HG03571 (cell line): ENCODE results near the gene GPR55.
"Not testable (repeated sequence)": the region's sequence is repeated elsewhere in the genome, so short reads cannot be mapped to it uniquely, and the experiment has no call there.

Experiments
- ATAC-seq: cut with Tn5 transposase; IDR thresholded peaks from one replicate; pipeline ENCODE4 v1.9.1; 2021; ENCODE audit not compliant: unreplicated experiment

GPR55 gene

GRCh38 chr2:230951396-230951795, 26.4 kb upstream of the GPR55 start:
- no peak for ATAC-seq

DNA sequence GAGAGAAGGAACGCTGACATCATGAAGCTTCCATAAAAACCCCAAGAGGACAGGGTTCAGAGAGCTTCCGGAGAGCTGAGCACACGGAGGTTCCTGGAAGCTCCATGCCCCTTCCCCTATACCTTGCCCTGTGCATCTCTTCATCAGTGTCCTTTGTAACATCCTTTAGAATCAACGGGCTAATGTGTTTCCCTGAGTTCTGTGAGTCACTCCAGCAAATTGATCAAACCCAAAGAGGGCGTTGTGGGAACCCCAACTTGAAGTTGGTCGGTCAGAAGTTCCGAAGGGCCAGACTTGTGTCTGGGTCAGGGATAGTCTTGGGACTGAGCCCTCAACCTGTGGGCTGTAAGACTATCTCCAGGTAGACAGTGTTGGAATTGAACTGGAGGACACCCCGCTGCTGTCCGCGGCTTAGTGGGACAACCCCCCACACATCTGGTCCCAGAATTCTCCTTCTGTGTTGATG, 25.9 kb upstream of the GPR55 start:
- no peak for ATAC-seq

- peak; percentile 59 for ATAC-seq
These were observed 25.2 kb upstream of the GPR55 start for GRCh38 chr2:230949966-230950873.

GRCh38 chr2:230947908-230948365, 22.9 kb upstream of the GPR55 start:
- no peak for ATAC-seq

DNA sequence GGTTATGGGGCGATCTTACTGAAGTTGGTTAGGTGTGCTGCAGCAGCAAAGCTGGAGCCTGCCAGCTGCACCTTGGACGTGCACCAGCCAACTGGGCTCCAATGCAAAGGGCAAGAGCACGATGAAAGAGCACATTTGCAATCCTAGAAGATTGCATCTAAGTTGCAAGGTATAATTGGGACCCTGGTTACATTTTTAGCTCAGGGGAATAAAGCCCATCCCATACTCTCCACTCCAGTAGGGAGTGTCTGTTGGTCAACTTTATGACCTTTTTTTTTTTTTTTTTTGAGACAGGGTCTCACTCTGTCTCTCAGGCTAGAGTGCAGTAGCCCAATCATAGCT, 22.2 kb upstream of the GPR55 start:
- ATAC-seq: no peak

GRCh38 chr2:230946429-230947234, 21.6 kb upstream of the GPR55 start:
- no peak for ATAC-seq

GRCh38 chr2:230944757-230945372, 19.8 kb upstream of the GPR55 start:
- ATAC-seq: no peak

DNA sequence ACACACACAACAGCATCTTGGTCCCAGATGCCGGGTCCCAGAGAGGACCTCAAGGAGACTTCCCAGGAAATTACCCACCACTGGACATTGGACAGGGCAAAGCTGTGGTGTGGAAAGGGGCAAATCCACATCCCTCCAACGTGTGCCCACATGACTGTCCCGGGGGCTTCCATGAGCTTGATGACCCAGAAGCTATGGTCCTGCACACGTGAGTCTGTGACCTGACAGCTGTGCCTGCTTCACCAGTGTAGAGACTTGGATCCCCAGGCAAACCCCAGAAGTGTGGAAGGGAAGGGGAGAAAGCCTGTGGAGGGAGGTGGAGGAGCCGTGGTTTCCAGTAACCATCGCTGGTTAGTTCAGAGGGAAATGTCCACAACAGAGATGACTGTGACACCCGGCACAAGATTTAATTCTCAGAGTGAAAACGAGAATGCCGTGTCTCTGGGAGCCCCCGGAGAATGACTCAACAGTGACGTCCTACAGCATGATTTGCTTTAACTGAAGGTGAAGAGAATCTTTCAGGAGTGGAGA, 19.1 kb upstream of the GPR55 start:
- peak; percentile 47 for ATAC-seq

DNA sequence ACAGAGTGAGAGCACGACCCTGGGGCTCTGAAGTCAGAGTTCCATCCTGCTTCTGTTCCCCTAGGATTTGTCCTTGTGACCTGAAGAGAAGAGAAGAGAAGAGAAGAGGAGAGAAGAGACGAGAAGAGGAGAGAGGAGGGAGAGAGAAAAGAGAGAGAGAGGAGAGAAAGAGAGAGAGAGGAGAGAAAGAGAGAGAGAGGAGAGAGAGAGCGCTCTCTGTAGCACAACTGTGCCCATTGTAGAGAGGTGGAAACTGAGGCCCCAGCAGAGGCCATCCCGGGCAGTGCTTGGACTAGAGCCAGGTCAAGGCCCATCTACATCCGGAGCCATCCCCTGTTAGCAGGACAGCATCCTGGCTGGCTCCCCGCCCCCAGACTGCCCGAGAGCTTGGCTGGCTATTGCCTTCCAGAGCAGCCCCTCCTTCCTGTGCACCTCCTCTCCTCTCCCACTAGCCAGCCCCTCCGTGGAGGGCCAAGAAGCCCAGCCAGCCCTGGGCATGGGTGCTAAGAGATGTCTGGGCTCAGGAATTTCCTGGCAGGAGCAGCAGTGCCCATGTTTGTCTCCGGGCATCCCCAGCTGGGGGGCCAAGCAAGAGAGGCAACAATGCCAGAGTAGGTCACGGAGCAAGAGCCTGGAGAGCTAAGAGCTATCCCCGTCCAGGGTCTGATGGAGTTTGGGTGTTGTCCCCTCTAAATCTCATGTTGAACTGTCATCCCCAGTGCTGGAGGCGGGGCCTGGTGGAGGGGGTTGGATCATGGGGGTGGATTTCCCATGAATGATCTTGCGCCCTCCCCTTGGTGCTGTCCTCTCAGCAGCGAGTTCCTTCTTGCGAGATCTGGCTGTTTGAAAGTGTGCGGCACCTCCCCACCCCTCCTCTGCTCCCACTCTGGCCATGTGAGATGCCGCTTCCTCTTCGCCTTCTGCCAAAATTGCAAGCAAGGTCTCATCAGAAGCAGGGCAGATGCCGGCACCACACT, 18.2 kb upstream of the GPR55 start:
- ATAC-seq: peak; percentile 57

GRCh38 chr2:230942371-230942770, 17.3 kb upstream of the GPR55 start:
- no peak for ATAC-seq

DNA sequence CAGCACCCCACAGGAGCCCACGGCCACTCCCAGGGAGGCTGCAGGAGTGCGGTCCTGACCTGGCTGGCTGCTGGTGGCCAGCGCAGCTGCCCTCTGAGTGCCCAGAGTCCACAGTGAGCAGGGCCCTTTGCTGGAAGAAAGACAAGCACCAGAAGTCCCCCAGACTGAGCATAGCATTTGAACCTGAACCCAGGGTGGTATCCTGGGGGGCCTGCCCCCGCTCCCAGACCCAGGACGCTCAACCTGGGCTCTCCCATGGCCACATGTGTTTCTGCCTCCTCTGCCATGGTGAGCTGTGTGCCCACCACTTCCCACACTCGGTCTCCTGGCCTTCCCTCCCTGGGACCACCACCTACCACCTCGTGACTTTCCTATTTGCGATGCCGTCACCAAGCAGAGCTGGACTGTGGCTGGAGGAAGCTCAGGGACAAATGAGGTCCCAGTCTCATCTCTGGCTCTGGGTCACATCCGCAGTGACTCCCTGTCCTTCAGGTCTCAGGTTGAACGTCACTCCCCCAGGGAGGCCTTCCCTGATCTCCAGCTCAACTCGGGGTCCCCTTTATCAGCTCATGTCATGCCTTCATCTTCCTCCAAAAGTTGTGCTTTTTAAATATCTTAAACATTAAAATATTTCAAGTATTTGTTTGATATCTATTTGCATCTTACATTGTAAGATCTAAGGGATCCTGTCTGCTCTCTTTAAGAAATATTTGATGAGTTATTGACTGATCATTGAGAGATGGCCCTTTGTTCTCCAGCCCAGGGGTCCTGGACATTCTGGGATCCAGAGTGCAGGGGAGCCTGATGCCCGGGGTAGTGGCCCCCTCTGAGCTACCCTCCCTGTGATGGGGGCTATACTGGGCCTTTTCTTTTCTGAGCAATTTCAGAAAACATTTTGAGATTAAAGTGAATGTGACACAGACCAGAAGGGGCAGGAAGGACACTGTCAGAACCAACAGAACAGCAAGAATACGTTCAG, 16.4 kb upstream of the GPR55 start:
- ATAC-seq: no peak

- ATAC-seq: no peak
These were observed 15.4 kb upstream of the GPR55 start for GRCh38 chr2:230940471-230940815.

GRCh38 chr2:230939691-230940470, 14.8 kb upstream of the GPR55 start:
- ATAC-seq: no peak

- ATAC-seq: no peak
These were observed 14.1 kb upstream of the GPR55 start for GRCh38 chr2:230939066-230939591.

DNA sequence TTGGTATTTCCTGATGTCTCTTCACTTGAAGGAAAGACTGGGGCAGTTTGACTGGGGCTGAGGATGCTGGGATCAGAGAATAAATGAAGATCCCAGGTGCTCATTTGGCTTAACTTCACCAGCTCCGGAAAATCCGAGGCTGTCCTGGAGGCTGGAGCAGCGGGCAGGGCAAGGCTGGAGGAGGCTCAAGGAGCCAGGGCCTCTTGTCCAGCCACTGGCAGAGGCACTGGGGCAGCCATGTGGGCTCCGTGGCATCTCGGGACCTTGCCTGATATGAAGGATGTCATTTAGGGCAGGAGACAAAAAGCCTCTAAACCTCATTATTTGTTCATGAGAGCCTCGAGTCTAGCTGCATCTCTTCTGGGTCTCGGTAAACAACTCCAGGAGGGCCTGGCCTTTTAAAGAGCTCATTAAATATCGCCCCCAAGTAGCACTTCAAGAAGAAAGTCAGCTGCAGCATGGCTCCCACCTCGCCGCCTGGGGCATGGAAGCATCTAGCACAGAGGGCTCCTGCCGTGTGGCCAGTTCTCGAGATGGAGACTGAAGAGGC, 13.5 kb upstream of the GPR55 start:
- ATAC-seq: no peak

DNA sequence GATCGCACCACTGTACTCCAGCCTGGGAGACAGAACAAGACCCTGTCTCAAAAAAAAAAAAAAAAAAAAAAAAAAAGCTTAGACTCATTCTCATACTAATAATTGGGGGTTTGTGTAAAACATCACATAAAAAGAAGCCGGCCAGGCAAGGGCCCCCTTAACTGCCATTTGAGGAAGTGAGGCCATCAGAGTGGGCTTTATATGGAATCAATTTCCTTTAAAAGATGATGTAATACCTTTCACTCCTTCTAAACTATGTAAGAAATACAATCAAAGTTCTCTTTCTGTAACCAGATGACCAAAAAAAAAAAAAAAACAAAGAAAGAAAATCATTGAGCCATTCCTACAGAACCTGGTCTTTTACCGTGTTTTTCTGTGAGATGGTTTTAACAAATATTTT, 13.1 kb upstream of the GPR55 start:
- no peak for ATAC-seq

DNA sequence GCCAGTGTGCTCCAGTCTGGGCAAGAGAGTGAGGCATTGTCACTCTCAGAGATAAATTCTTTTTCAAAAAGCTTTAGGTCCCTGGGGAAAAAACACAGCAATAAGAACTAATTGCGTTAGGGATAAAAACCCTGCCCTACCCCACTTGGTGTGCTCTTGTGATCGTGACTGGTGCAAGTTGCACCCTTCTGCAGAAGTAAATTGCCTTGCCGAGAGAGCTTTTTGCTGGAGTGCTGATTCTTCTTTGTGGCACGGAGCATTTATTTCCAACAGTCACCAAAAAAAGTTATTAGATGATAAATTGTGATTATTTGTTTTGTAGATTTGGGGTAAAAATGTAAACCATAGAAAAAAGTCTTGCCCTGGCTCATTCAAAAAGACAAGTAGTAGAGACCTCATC, 12.3 kb upstream of the GPR55 start:
- no peak for ATAC-seq

DNA sequence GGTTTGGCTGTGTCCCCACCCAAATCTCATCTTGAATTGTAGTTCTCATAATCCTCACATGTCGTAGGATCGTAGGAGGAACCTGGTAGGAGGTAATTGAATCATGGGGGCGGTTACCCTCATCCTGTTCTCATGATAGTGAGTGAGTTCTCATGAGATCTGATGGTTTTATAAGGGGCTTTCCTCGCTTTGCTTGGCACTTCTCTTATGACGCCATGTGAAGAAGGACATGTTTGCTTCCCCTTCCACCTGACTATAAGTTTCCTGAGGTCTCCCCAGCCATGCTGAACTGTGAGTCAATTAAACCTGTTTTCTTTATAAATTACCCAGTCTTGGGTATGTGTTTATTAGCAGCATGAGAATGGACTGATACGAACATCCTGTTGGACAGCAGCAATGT, 11.2 kb upstream of the GPR55 start:
- not testable (repeated sequence) for ATAC-seq
